GM23248 (cell line): Measurements from ENCODE around the gene MYRFL.

Source experiments
- EZH2 ChIP-seq: fragments of 200-600 bp; sonication (generic); IDR thresholded peaks from 2 replicates; pipeline ENCODE4 v1.6.1; 2018; ENCODE audit warnings: antibody characterized with exemption, mild to moderate bottlenecking; ENCODE audit not compliant: insufficient read depth, poor library complexity, severe bottlenecking
- EZH2phosphoT487 ChIP-seq: fragments of 200-600 bp; sonication (generic); IDR thresholded peaks from 2 replicates; pipeline ENCODE4 v1.6.1; 2018; ENCODE audit warnings: antibody characterized with exemption, moderate library complexity, mild to moderate bottlenecking, low read depth; ENCODE audit not compliant: insufficient read depth

GRCh38 chr12:69929125-69929524 lies 104.1 kb downstream of the MYRFL start:
- TF ChIP-seq EZH2phosphoT487, result no peak
- TF ChIP-seq EZH2, result no peak
